Ectodermal cell (in vitro differentiated cells): ENCODE measurements around the gene CREB3.

Experiments
- H3K27ac ChIP-seq: 2 replicates; pipeline ENCODE4 v1.7.0; 2013; ENCODE audit warnings: mild to moderate bottlenecking, low read depth, low read length; ENCODE audit not compliant: insufficient read depth, poor library complexity, severe bottlenecking
- H3K27me3 ChIP-seq: 2 replicates; pipeline ENCODE4 v1.7.0; 2013; ENCODE audit warnings: mild to moderate bottlenecking, low read length; ENCODE audit not compliant: insufficient read depth, control insufficient read depth, poor library complexity, severe bottlenecking
- H3K36me3 ChIP-seq: one replicate; pipeline ENCODE4 v1.7.0; 2013; ENCODE audit warnings: low read length; ENCODE audit not compliant: control insufficient read depth, insufficient read depth
- H3K4me1 ChIP-seq: one replicate; pipeline ENCODE4 v1.7.0; 2013; ENCODE audit warnings: low read length; ENCODE audit not compliant: control insufficient read depth, insufficient read depth
- H3K4me3 ChIP-seq: 2 replicates; pipeline ENCODE4 v1.7.0; 2013; ENCODE audit warnings: low read depth, low read length, control low read depth; ENCODE audit not compliant: insufficient read depth
- H3K9me3 ChIP-seq: 2 replicates; pipeline ENCODE4 v1.7.0; 2013; ENCODE audit warnings: mild to moderate bottlenecking, low read length, moderate library complexity; ENCODE audit not compliant: control insufficient read depth
- WGBS, 2 experiments: methylation state at CpG; one replicate each; pipeline ENCODE4 v1.1.7; 2013; ENCODE audit warnings: missing lambda C conversion rate in 2 of 2; 5-methylcytosine and 5-hydroxymethylcytosine counted together

The CREB3 gene

GRCh38 chr9:35690294-35690613 lies 42.2 kb upstream of the CREB3 start:
- no peak overlapping the region for H3K27ac ChIP-seq
- H3K4me1 ChIP-seq, result peaks cover 19% of the 10 kb centered on the region
- 0% methylated on average over 21 of the region's 21 CpGs for WGBS, 2 experiments
- no peaks in the 10 kb centered on the region for H3K36me3 ChIP-seq
- H3K27me3 ChIP-seq, result no peaks in the 10 kb centered on the region
- peak overlapping the region; percentile 60 for H3K4me3 ChIP-seq
- H3K9me3 ChIP-seq, result no peaks in the 10 kb centered on the region

- H3K27ac ChIP-seq, result peak overlapping the region; percentile 63
- WGBS, 2 experiments, result 1% methylated on average over 61 of the region's 61 CpGs
These were observed 41.7 kb upstream of the CREB3 start for GRCh38 chr9:35690614-35691333.

GRCh38 chr9:35691334-35691650 lies 41.2 kb upstream of the CREB3 start:
- peak overlapping the region; percentile 60 for H3K4me3 ChIP-seq
- H3K27me3 ChIP-seq, result no peaks in the 10 kb centered on the region
- H3K4me1 ChIP-seq, result peaks cover 19% of the 10 kb centered on the region
- H3K36me3 ChIP-seq, result no peaks in the 10 kb centered on the region
- no peaks in the 10 kb centered on the region for H3K9me3 ChIP-seq
- H3K27ac ChIP-seq, result peak overlapping the region; percentile 44
- WGBS, 2 experiments, result 17 to 19% methylated on average over 10 of the region's 10 CpGs

More at GRCh38 chr9:35690614-35691333, 41.7 kb upstream of the CREB3 start:
- peak overlapping the region; percentile 60 for H3K4me3 ChIP-seq
- no peaks in the 10 kb centered on the region for H3K9me3 ChIP-seq
- no peaks in the 10 kb centered on the region for H3K27me3 ChIP-seq
- peaks cover 19% of the 10 kb centered on the region for H3K4me1 ChIP-seq
- no peaks in the 10 kb centered on the region for H3K36me3 ChIP-seq

GRCh38 chr9:35691757-35692301 lies 40.6 kb upstream of the CREB3 start:
- no peaks in the 10 kb centered on the region for H3K36me3 ChIP-seq
- H3K4me3 ChIP-seq, result no peak overlapping the region
- H3K27me3 ChIP-seq, result no peaks in the 10 kb centered on the region
- peaks cover 16% of the 10 kb centered on the region for H3K4me1 ChIP-seq
- H3K9me3 ChIP-seq, result no peaks in the 10 kb centered on the region
- 72% methylated on average over 13 of the region's 13 CpGs for WGBS, 2 experiments
- no peak overlapping the region for H3K27ac ChIP-seq

- Histone ChIP-seq H3K27me3 (no peaks in the 10 kb centered on the region), H3K4me1 (no peaks in the 10 kb centered on the region), H3K9me3 (no peaks in the 10 kb centered on the region), H3K4me3 (no peak overlapping the region), H3K36me3 (peaks cover 34% of the 10 kb centered on the region), H3K27ac (no peak overlapping the region)
- WGBS, 2 experiments, result 96 to 97% methylated on average over 3 of the region's 3 CpGs
These were observed 36.5 kb upstream of the CREB3 start for GRCh38 chr9:35695943-35696401.

- WGBS, 2 experiments, result 60 to 63% methylated on average over 9 of the region's 9 CpGs
- Histone ChIP-seq H3K4me3 (no peak overlapping the region), H3K9me3 (no peaks in the 10 kb centered on the region), H3K36me3 (peaks cover 39% of the 10 kb centered on the region), H3K4me1 (no peaks in the 10 kb centered on the region), H3K27me3 (no peaks in the 10 kb centered on the region), H3K27ac (no peak overlapping the region)
These were observed 35.8 kb upstream of the CREB3 start for GRCh38 chr9:35696520-35697215.

- H3K9me3 ChIP-seq, result no peaks in the 10 kb centered on the region
- H3K36me3 ChIP-seq, result peaks cover 45% of the 10 kb centered on the region
- no peak overlapping the region for H3K4me3 ChIP-seq
- H3K27ac ChIP-seq, result no peak overlapping the region
- no peaks in the 10 kb centered on the region for H3K4me1 ChIP-seq
- no peaks in the 10 kb centered on the region for H3K27me3 ChIP-seq
- WGBS, 2 experiments, result 95 to 96% methylated on average over 14 of the region's 14 CpGs
These were observed 35.0 kb upstream of the CREB3 start for GRCh38 chr9:35697486-35697885.

GRCh38 chr9:35698231-35698630 lies 34.2 kb upstream of the CREB3 start:
- Histone ChIP-seq H3K27me3 (no peaks in the 10 kb centered on the region), H3K4me3 (no peak overlapping the region), H3K27ac (no peak overlapping the region), H3K9me3 (no peaks in the 10 kb centered on the region), H3K4me1 (no peaks in the 10 kb centered on the region), H3K36me3 (peaks cover 48% of the 10 kb centered on the region)
- 94 to 95% methylated on average over 5 of the region's 5 CpGs for WGBS, 2 experiments

GRCh38 chr9:35700031-35700430 lies 32.4 kb upstream of the CREB3 start:
- Histone ChIP-seq H3K9me3 (no peaks in the 10 kb centered on the region), H3K36me3 (peaks cover 66% of the 10 kb centered on the region), H3K27ac (no peak overlapping the region), H3K4me1 (no peaks in the 10 kb centered on the region), H3K27me3 (no peaks in the 10 kb centered on the region), H3K4me3 (no peak overlapping the region)
- 93 to 94% methylated on average over 11 of the region's 11 CpGs for WGBS, 2 experiments

- Histone ChIP-seq H3K27me3 (no peaks in the 10 kb centered on the region), H3K27ac (no peak overlapping the region), H3K4me3 (no peak overlapping the region), H3K36me3 (peaks cover 75% of the 10 kb centered on the region), H3K9me3 (no peaks in the 10 kb centered on the region), H3K4me1 (no peaks in the 10 kb centered on the region)
These were observed 31.5 kb upstream of the CREB3 start for GRCh38 chr9:35700942-35701341.
